PC-3 (cell line): ENCODE data around the gene ZFHX3.

Experiments
- CTCF ChIP-seq: fragments of 300-600 bp; sonication (generic); conservative IDR thresholded peaks from 2 replicates; pipeline ENCODE4 v1.5.1; 2017; ENCODE audit warnings: antibody characterized with exemption, low read depth, mild to moderate bottlenecking, low read length
- EZH2phosphoT487 ChIP-seq: fragments of 300-600 bp; sonication (generic); IDR thresholded peaks from 2 replicates; pipeline ENCODE4 v1.6.1; 2018; ENCODE audit warnings: mild to moderate bottlenecking, antibody characterized with exemption, low read length, borderline replicate concordance

GRCh38 chr16:72999541-73000019 is 48.3 kb downstream of the ZFHX3 start:
- no peak for TF ChIP-seq CTCF
- TF ChIP-seq EZH2phosphoT487, result no peak
